HTERT RPE-1 (cell line): ENCODE results near the gene TASP1.

Source experiments
- in situ Hi-C: fragments of 300-500 bp; cut with MboI; formaldehyde crosslinking; loops from 4 replicates; pipeline ENCODE4 v1.14.3; 2020; ENCODE audit warnings: low sequenced_read_pairs

The TASP1 gene

GRCh38 chr20:13447385-13448180 lies 191.1 kb downstream of the TASP1 start:
- in situ Hi-C loops = no loop called here

- in situ Hi-C loops = no loop called here
Measured at GRCh38 chr20:13443690-13444089, 195.0 kb downstream of the TASP1 start.

DNA sequence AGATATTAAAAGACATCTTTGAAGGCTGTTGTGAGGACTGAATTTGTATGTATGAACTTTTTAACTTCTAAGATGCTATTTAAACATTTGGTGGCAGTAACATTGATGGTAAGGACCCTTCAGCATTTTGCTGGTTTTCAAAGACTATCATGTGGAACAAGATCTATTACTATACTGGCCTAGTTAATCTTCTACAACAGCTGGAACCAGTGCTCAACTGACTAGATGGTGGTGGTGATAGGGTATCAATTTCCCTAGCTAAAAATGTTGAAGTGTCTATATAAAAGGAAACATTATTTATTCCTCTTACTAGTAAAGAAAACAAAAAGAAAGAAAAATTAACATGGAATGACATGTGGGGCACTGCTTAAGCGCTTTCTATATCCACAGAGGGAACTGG lies 195.7 kb downstream of the TASP1 start:
- in situ Hi-C loops = no loop called here

DNA sequence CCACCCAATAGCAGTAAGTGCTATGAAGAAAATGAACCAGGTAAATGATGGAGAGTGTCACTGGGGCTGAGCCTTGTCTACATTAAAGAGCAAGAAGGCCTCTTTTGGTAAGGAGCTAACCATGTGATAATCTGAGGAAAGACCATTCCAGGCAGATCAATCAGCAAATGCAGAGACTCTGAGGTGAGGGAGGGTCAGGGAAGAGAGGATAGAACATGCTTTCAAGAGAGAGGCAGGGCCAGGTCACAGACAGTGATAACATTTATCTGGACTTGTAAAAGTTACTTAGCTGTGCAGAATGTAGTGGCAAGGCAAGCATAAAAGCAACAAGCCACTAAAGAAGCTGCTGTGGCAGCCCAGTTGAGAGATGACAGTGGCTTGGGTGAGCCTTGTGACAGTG lies 197.3 kb downstream of the TASP1 start:
- in situ Hi-C loops = no loop called here

DNA sequence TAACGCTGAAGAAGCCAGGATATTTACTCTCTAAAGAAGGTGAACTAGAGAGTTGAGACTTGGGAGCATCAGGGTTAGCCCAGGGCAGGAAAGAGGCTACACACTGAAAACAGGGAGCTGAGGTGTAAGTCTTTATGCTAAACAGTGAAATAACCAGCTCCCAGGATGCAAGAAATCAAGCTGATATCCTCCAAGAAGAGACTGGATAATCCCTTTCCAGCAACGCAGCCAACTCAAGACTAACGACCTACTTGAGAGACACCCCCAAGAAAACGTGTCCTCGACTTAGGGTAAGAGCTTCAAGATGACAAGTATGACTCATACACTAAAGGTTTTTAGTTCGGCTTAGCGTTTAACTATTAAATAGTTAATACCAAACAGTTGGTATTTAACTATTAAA lies 202.2 kb downstream of the TASP1 start:
- in situ Hi-C loops = no loop called here

DNA sequence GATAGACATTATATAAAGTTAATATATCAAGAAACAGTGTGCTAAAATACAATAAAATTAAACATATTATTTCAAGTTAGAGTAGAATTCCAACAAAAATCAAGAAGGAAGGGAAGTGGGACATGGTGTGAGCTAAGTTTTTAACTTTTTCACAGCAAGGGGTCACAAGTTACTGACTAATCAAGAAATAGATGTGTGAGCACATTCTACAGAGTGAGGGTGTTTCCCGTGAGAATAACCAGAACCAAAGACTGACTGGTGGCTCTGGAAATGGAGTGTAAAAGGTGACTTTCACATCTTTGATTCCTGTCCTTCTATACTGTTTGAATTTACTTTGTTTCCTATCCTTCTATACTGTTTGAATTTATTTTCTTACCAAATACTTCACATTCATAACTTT lies 206.6 kb downstream of the TASP1 start:
- in situ Hi-C loops = no loop called here

GRCh38 chr20:13430346-13431002 lies 208.3 kb downstream of the TASP1 start:
- in situ Hi-C loops = no loop called here

DNA sequence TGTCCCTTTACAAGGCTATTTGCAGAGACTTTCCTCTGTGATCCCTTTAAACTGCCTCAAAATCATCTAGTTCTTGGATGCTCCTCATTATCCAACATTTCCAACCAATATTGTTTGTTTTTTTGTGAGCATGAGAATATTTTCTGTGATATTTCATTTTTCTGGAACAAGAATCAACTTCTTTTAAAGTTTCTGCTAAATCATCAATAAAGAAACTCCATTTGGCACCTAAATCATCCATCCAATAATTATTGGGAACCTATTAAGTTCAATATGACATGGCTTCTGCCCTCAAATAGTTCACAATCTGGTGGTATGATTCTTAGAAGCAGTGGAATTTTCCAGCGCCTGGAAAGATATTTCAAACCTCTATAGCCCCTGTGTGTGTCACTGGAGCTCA lies 210.0 kb downstream of the TASP1 start:
- in situ Hi-C loops = no loop called here

- in situ Hi-C loops = no loop called here
Measured at GRCh38 chr20:13426870-13427269, 211.9 kb downstream of the TASP1 start.

GRCh38 chr20:13425381-13426135 lies 213.2 kb downstream of the TASP1 start:
- in situ Hi-C loops = no loop called here

GRCh38 chr20:13424174-13424833 lies 214.4 kb downstream of the TASP1 start:
- in situ Hi-C loops = no loop called here

- in situ Hi-C loops = no loop called here
Measured at GRCh38 chr20:13423472-13424173, 215.1 kb downstream of the TASP1 start.

- in situ Hi-C loops = no loop called here
Measured at GRCh38 chr20:13422637-13423036, 216.1 kb downstream of the TASP1 start.

DNA sequence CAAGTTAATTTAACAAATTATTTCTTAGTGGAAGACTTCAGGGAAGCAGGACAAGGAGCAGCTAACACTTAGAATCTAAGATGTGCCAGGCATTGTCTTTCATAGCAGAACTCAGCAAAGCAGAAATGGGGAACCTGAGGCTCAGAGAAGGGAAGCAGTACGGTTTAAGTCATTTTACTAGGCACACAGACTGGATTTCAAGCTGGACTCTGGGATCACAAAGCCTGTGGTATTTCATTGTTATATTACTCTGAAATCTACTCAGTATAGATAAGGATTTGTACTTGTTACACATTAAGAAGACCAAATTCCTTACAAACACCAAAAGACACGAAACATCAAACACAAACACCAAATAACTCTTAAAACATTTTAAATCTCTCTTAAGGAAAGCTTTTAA lies 218.1 kb downstream of the TASP1 start:
- in situ Hi-C loops = no loop called here

DNA sequence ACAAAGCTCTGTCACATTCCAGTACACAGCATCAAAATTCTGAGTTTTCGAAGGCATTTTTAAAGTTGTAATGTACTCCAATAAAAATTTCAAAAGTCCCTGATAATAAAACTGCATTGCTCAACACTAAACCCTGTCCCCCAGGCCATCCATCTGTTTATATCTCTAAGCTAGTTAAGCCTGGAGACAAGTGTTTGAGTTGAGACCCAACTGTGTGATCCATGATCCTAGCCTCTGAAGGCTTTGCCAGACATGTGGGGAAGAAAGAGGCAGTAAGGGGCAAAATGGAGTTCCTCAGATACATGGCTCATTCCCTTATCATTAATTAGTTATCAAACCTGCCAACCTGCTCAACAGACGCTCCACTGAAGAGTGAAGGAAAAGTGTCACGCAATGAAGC lies 219.3 kb downstream of the TASP1 start:
- in situ Hi-C loops = no loop called here

DNA sequence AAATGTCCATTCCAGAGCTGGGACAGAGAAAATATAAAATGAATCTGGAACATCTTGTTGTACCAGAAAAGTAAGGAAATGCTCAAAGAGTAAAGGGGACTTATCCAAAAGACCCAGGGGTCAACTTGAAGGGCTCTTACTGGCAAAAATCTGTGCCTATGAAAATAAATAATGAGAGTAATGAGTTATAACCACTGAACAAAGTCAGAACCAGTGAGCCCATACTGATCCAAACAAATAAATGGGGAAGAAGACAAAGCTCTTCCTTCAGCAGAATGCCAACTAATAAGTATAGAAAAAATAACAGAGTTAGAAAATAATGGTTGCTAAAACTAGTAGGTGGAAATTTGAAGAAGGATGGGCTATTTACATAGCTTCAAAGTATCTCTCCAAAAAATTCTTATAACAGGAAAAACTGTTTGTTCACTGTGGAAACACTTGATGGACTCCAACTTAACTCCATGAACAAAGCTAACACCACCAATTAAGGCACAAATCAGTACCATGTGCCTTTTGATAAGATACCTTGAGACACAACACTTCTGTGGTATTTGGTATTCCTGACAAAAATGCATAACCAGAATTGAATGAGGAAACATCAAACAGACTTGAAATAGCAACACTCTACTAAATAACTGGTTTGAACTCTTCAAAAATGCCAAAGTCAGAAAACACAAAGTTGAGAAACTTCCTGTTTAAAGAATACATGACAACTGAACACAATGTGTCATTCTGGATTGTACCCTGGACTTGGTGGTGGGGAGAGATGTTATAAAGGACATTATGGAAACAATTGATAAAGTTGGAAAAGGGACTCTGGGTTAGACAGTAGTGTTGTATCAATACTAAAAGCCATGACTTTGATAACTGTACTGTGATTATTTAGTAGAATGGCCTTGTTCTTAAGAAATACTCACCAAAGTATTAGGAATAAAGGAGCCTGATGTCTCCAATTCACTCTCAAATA lies 220.2 kb downstream of the TASP1 start:
- in situ Hi-C loops = no loop called here

DNA sequence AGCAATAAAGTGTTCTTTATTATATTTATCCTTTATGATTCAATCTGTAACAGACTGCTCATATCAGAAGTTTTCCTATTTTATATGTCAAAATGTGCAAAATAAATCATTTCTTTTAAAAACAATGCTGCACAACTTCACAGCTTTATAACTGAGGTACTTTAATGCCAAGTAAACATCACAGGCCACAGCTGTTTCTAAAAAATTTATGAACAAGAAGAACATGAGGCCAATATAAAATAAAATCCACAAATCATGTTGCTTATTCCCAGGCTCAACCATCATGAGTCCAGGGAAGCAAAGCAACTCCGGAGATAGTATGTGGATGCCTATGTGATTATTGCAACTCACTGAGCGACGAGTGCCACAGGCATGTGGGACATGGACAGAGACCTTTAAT lies 222.2 kb downstream of the TASP1 start:
- in situ Hi-C loops = no loop called here

DNA sequence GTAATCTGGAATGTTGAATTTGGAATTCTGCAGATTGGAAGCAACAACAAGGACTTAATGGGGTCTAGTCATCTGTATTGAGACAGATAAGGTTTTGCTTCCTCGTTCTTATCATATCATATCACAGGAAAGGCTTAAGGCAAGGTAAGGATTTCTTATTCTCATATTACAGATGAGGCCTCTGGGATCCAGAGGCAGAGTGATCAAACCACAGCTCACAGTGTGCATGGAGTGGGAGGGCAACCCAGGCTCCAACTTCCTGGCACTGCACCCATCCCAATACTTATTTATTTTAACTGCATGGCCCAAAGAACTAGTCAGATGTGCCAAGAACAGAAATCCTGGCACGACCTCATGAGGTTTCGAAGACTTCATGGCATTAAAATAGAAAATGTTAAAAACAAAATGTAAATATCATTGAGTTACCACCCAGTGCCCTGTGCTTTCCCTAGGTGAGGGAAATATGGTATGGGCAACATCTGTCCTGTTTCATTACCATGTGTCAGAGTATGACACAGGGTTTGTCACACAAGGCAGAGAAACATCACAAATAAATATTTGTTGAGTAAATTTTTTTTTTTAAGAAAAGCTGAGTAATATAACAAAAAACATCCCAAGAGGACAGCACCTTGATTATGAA lies 225.8 kb downstream of the TASP1 start:
- in situ Hi-C loops = no loop called here

DNA sequence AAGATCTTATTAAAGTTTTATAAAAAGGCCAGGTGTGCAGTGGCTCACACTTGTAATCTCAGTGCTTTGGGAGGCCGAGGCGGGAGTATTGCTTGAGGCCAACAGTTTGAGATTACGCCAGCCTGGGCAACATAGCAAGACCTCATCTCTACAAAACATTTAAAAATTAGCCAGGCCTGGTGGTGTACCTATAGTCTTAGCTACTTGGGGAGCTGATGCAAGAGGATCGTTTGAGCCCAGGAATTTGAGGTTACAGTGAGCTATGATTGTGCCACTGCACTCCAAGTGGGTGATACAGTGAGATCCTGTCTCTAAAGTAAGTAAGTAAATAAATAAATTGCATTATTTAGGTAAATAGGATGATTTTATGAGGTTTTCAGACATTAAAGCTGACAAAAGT lies 234.4 kb downstream of the TASP1 start:
- in situ Hi-C loops = no loop called here
